T-helper 1 cell treated with Interleukin-12 subunit alpha and Interleukin-12 subunit beta and Interleukin-4 antibody, amounts not matched to agents 30 μg/mL and 1 μg/mL, for 36 hours (primary cell): ENCODE results near the gene ZNF578.
A peak's percentile ranks its signal among the peaks of the same experiment; 100 is the strongest.
"Not testable (repeated sequence)": the region's sequence is repeated elsewhere in the genome, so short reads cannot be mapped to it uniquely, and the experiment has no call there.

Source experiments
- H3K27ac Mint-ChIP-seq: one replicate; pipeline ENCODE4 v1.8.0; 2021; ENCODE audit warnings: mild to moderate bottlenecking, mixed read lengths
- H3K27me3 Mint-ChIP-seq: one replicate; pipeline ENCODE4 v1.8.0; 2021; ENCODE audit warnings: low read depth, mixed read lengths
- H3K36me3 Mint-ChIP-seq: one replicate; pipeline ENCODE4 v1.8.0; 2021; ENCODE audit warnings: low read depth, mixed read lengths
- H3K4me1 Mint-ChIP-seq: one replicate; pipeline ENCODE4 v1.8.0; 2021; ENCODE audit warnings: low read depth, mixed read lengths
- H3K4me3 Mint-ChIP-seq: one replicate; pipeline ENCODE4 v1.8.0; 2021; ENCODE audit warnings: mild to moderate bottlenecking, moderate library complexity, mixed read lengths
- H3K9me3 Mint-ChIP-seq: one replicate; pipeline ENCODE4 v1.8.0; 2021; ENCODE audit warnings: mixed read lengths

The ZNF578 gene

DNA sequence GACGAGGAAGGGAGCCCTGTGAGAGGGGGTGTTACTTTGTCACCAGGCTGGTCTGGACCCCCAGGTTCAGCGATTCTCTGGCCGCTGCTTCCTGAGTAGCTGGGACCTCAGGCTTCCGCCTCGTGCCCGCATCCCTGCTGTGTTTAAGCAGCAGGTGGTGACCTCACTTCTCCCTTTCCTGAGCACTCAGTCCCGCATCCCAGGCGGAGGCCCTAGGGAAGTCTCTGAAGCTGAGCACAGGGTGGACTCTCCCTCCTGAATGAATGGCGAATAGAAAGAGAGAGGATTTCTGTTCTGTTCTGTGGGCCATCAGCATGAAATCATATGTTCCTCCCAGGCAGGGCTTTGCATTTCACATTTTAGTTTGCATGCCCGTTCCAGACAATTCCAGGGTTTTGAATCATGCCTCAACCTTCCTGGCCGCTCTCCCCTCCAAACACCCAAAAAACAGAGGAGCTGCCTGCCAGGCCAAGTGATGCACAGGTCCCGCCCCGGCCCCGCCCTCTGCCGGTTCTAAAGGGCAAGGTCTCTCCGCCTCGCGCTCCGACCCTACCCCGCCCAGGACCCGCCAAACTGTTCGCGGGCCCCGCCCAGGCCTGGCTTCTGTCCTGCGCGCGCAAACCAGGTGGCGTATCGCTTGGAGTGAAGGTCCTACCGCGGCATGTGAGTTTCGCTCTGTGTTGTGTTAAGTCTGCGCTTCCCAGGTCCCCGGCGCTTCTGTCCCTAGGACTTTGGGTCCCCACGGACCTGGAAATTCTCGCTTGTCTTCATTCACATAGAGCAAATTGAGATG lies 39.0 kb downstream of the ZNF578 start:
- Mint-ChIP-seq H3K27me3 (no peaks in the 10 kb centered on the region), H3K4me1 (no peaks in the 10 kb centered on the region), H3K27ac (no peak overlapping the region), H3K9me3 (peaks cover 53% of the 10 kb centered on the region), H3K4me3 (no peak overlapping the region), H3K36me3 (no peaks in the 10 kb centered on the region)

- Mint-ChIP-seq H3K27ac (no peak overlapping the region), H3K36me3 (no peaks in the 10 kb centered on the region), H3K4me1 (no peaks in the 10 kb centered on the region), H3K9me3 (peaks cover 57% of the 10 kb centered on the region), H3K4me3 (no peak overlapping the region), H3K27me3 (no peaks in the 10 kb centered on the region)
Observed at GRCh38 chr19:52492994-52493470, 39.7 kb downstream of the ZNF578 start.

DNA sequence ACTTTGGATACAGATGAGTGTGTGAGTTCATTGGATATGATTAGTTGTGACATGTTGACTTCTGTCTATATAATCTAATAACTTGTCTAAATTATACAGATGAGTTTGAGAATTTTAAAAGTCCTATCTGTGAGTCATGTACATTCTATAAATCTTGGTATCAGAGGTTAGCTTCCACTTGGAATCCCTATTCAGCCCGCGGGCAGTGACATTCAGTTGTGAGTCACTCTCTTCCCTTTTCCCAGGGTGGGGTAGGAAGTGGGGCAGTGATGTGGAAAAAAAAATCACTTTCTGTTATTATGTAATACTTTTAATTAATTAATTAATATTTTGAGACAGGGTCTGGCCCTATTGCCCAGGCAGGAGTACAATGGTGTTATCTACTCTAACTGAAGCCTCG lies 41.2 kb downstream of the ZNF578 start:
- Mint-ChIP-seq H3K36me3 (no peaks in the 10 kb centered on the region), H3K4me1 (no peaks in the 10 kb centered on the region), H3K27me3 (no peaks in the 10 kb centered on the region), H3K27ac (no peak overlapping the region), H3K9me3 (peaks cover 59% of the 10 kb centered on the region), H3K4me3 (no peak overlapping the region)

GRCh38 chr19:52498571-52498970 lies 45.2 kb downstream of the ZNF578 start:
- Mint-ChIP-seq H3K4me3 (no peak overlapping the region), H3K27ac (no peak overlapping the region), H3K27me3 (no peaks in the 10 kb centered on the region), H3K9me3 (peaks cover 59% of the 10 kb centered on the region), H3K4me1 (no peaks in the 10 kb centered on the region), H3K36me3 (peaks cover 4% of the 10 kb centered on the region)

- peaks cover 51% of the 10 kb centered on the region for H3K9me3 Mint-ChIP-seq
- not testable (repeated sequence) for H3K27ac Mint-ChIP-seq, H3K36me3 Mint-ChIP-seq, H3K4me3 Mint-ChIP-seq, H3K27me3 Mint-ChIP-seq, H3K4me1 Mint-ChIP-seq
Observed at GRCh38 chr19:52500474-52500873, 47.1 kb downstream of the ZNF578 start.

GRCh38 chr19:52500991-52501390 lies 47.6 kb downstream of the ZNF578 start:
- not testable (repeated sequence) for H3K4me1 Mint-ChIP-seq, H3K27ac Mint-ChIP-seq, H3K4me3 Mint-ChIP-seq, H3K36me3 Mint-ChIP-seq, H3K27me3 Mint-ChIP-seq
- H3K9me3 Mint-ChIP-seq: peaks cover 46% of the 10 kb centered on the region

DNA sequence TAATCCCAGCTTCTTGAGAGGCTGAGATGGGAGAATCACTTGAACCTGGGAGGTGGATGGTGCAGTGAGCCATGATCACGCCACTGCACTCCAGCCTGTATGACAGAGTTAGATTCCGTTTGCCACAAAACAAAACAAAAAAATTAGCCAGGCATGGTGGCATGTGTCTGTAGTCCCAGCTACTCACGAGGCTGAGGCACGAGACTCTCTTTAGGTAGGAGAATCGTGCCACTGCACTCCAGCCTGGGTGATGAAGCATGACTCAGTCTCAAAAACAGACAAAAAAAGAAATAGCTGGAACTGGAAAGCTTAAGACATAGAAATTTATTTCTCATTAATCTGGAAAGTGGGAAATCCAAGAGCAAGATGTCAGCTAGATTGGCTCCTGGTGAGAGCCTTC lies 53.9 kb downstream of the ZNF578 start:
- no peaks in the 10 kb centered on the region for H3K4me1 Mint-ChIP-seq
- H3K9me3 Mint-ChIP-seq: peaks cover 46% of the 10 kb centered on the region
- no peak overlapping the region for H3K27ac Mint-ChIP-seq
- H3K4me3 Mint-ChIP-seq: no peak overlapping the region
- H3K36me3 Mint-ChIP-seq: peaks cover 7% of the 10 kb centered on the region
- no peaks in the 10 kb centered on the region for H3K27me3 Mint-ChIP-seq

GRCh38 chr19:52516191-52516590 lies 62.8 kb downstream of the ZNF578 start:
- Mint-ChIP-seq H3K9me3 (peaks cover 79% of the 10 kb centered on the region), H3K4me3 (no peak overlapping the region), H3K4me1 (no peaks in the 10 kb centered on the region), H3K27me3 (no peaks in the 10 kb centered on the region), H3K27ac (no peak overlapping the region), H3K36me3 (peaks cover 5% of the 10 kb centered on the region)

- Mint-ChIP-seq H3K36me3 (no peaks in the 10 kb centered on the region), H3K27ac (no peak overlapping the region), H3K9me3 (peaks cover 77% of the 10 kb centered on the region), H3K4me3 (no peak overlapping the region), H3K27me3 (no peaks in the 10 kb centered on the region), H3K4me1 (no peaks in the 10 kb centered on the region)
Observed at GRCh38 chr19:52518646-52519045, 65.3 kb downstream of the ZNF578 start.

DNA sequence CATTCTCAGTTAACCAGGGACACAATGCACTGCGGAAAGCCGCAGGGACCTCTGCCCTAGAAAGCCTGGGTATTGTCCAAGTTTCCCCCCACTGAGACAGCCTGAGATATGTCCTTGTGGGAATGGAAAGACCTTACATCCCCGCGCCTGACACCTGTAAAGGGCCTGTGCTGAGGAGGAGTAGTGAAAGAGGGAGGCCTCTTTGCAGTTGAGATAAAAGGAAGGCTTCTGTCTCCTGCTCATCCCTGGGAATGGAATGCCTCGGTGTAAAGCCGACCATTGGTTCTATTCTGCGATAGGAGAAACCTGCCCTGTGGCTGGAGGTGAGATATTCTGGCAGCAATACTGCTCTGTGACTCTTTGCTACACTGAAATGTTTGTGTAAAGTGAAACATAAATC lies 65.8 kb downstream of the ZNF578 start:
- not testable (repeated sequence) for H3K4me3 Mint-ChIP-seq, H3K27me3 Mint-ChIP-seq, H3K36me3 Mint-ChIP-seq, H3K4me1 Mint-ChIP-seq, H3K27ac Mint-ChIP-seq
- peaks cover 73% of the 10 kb centered on the region for H3K9me3 Mint-ChIP-seq

GRCh38 chr19:52520013-52520412 lies 66.7 kb downstream of the ZNF578 start:
- Mint-ChIP-seq H3K4me1 (no peaks in the 10 kb centered on the region), H3K9me3 (peaks cover 70% of the 10 kb centered on the region), H3K27me3 (no peaks in the 10 kb centered on the region), H3K27ac (no peak overlapping the region), H3K4me3 (no peak overlapping the region), H3K36me3 (no peaks in the 10 kb centered on the region)

DNA sequence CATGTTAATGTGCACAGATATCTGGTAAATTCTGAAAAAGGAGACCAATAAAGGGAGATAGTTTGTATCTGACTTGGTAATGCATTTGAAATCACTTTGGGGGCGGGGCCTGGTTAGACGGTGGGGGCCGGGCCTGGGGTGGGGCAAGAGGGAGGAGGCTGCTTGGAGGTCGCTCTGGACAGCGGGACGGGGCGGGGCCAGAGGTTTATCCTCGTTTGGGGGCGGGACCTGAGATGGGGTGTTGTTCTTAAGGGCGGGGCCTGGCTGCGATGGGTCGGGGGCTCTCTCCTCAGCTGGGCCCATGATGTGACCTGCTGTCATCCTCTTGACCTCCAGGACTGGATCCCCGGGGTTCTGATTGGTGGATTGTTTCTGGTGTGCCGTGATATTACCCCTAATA lies 69.2 kb downstream of the ZNF578 start:
- H3K27ac Mint-ChIP-seq: no peak overlapping the region
- peaks cover 49% of the 10 kb centered on the region for H3K9me3 Mint-ChIP-seq
- H3K4me1 Mint-ChIP-seq: peaks cover 3% of the 10 kb centered on the region
- H3K36me3 Mint-ChIP-seq: no peaks in the 10 kb centered on the region
- no peaks in the 10 kb centered on the region for H3K27me3 Mint-ChIP-seq
- no peak overlapping the region for H3K4me3 Mint-ChIP-seq

DNA sequence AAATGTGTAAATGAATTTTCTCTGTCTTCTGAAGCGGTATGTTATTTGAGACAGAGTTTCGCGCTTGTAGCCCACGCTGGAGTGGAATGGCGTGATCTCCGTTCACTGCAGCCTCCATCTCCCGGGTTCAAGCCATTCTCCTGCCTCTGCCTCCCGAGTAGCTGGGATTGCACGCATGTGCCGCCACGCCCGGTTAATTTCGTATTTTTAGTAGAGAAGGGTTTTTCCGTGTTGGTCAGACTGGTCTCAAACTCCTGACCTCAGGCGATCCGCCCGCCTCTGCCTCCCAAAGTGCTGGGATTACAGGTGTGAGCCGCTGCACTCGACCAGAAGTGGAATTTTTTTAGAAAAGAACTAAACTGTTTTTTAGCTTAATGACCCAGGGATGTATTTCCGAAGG lies 70.7 kb downstream of the ZNF578 start:
- Mint-ChIP-seq H3K36me3 (peaks cover 10% of the 10 kb centered on the region), H3K9me3 (peaks cover 36% of the 10 kb centered on the region), H3K27ac (no peak overlapping the region), H3K4me1 (peaks cover 13% of the 10 kb centered on the region), H3K4me3 (no peak overlapping the region), H3K27me3 (no peaks in the 10 kb centered on the region)

DNA sequence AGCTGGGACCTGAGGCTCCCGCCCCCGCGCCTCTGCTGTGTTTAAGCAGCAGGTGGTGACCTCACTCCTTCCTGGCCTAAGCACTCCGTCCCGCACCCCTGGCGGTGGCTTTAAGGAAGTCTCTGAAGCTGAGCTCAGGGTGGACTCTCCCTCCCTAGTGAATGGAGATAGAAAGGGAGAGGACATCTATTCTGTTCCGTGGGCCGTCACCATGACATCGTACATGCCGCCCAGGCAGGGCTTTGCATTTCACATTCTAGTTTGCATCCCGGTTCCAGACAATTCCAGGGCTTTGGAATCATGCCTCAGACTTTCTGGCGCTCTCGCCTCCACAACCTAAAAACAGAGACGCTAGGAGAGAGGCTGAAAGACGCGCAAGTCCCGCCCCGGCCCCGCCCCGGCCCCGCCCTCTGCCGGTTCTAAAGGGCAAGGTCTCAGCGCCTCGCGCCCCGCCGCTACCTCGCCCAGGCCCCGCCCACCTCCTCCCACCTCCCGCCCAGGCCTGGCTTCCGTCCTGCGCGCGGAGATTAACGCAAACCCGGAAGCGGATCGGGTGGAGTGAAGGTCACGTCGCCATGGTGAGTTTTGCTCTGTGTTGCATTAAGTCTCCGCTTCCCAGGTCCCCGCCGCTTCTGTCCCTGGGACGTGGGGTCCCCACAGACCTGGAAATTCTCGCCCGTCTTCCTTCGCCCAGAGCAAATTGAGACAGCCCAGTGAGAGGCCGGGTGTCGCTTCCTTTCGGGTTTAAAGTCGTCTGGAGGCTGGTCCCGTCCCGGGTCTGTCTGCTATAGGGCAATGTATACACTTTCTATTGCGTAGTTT lies 74.0 kb downstream of the ZNF578 start, which contains the start of gene ZNF808:
Gene ZNF808 (plus strand): TSS at position 535 of the 822 bp plus-strand sequence. CDS start 15,617 bp downstream, outside the sequence.
- H3K4me3 Mint-ChIP-seq: peak within 1 kb of the TSS; percentile 91

GRCh38 chr19:52527956-52528351 lies 74.6 kb downstream of the ZNF578 start:
- Mint-ChIP-seq H3K4me3 (peak overlapping the region; percentile 91), H3K27me3 (no peaks in the 10 kb centered on the region), H3K4me1 (peaks cover 17% of the 10 kb centered on the region), H3K36me3 (peaks cover 28% of the 10 kb centered on the region), H3K27ac (peak overlapping the region; percentile 91), H3K9me3 (peaks cover 22% of the 10 kb centered on the region)

More for the DNA sequence above, 74.0 kb downstream of the ZNF578 start, which contains the start of gene ZNF808:
- Mint-ChIP-seq H3K9me3 (peaks cover 26% of the 10 kb centered on the region), H3K27me3 (no peaks in the 10 kb centered on the region), H3K4me1 (peaks cover 17% of the 10 kb centered on the region), H3K36me3 (peaks cover 23% of the 10 kb centered on the region), H3K27ac (peak within 1 kb of the TSS; percentile 91)
